Measurements from ENCODE around the gene RRAGD. TPM values are rescaled to one million over a fixed set of nuclear protein-coding genes. Genes with fewer than 3 reads are reported as not detected.

Gene RRAGD, protein sequence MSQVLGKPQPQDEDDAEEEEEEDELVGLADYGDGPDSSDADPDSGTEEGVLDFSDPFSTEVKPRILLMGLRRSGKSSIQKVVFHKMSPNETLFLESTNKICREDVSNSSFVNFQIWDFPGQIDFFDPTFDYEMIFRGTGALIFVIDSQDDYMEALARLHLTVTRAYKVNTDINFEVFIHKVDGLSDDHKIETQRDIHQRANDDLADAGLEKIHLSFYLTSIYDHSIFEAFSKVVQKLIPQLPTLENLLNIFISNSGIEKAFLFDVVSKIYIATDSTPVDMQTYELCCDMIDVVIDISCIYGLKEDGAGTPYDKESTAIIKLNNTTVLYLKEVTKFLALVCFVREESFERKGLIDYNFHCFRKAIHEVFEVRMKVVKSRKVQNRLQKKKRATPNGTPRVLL
- 62.9 TPM for total RNA-seq
- long read RNA-seq, full-length matches to known transcripts, result 61 of 79 reads
- long read RNA-seq, partial matches to known transcripts, result 2 of 79 reads
- long read RNA-seq, other reads (novel, unspliced or antisense), result 16 of 79 reads

DNA sequence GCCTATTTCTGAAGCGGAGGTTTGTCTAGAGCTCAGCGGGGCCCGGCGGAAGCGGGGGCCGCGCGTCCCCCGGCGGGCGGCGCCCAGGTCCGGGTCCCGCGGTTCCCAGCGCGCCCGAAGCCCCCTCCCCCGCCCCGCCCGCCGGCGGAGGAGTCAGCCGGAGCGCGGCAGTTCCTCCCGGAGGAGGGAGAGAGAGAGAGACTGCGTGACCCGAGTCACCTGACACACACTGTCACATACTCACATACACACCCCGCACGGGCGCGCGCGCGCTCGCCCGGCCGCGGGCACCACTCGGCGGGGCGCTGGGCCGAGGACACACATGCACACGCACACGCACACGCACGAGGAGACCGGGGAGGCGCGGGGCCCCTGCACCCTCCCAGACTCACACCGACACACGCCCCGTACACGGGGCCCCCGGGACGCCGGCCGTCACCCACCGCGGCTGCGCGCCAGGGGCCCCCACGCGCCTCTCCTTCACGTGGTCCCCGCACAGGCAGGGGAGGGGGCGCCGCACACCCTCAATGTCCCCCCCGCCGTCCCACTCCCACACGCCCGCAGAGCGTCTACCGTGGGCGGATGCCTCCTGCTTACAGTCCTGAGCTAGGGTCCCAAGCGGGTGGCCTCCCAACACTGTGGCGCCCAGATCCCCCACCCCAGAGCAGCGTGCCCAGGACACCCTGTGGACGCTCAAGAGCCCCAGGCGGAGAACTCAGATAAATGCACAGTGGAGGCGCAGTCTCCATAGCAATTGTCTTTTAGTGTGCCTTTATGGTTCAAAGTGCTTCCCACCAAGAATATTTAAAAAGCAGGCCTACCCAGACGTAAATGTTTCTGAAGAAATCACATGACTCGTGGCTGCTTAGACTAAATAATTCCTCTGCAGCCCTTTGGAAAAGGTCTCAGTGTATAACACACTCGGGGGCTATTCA is at the start of gene RRAGD:
RRAGD (minus strand) TSS at position 203 of the 935 bp plus-strand sequence. CDS start 280 bp downstream, outside the sequence.
- Histone ChIP-seq H3K36me3 (no peaks in the 10 kb centered on the region), H3K27me3 (ENCODE audit: low read depth) (no peaks in the 10 kb centered on the region), H3K27ac (peak within 1 kb of the TSS; percentile 77), H3K4me3 (peak within 1 kb of the TSS; percentile 81), H3K4me1 (peaks cover 18% of the 10 kb centered on the region), H3K9me3 (no peaks in the 10 kb centered on the region)
- ATAC-seq, result peak; percentile 92 to 93
- TF ChIP-seq, protein P1, sequence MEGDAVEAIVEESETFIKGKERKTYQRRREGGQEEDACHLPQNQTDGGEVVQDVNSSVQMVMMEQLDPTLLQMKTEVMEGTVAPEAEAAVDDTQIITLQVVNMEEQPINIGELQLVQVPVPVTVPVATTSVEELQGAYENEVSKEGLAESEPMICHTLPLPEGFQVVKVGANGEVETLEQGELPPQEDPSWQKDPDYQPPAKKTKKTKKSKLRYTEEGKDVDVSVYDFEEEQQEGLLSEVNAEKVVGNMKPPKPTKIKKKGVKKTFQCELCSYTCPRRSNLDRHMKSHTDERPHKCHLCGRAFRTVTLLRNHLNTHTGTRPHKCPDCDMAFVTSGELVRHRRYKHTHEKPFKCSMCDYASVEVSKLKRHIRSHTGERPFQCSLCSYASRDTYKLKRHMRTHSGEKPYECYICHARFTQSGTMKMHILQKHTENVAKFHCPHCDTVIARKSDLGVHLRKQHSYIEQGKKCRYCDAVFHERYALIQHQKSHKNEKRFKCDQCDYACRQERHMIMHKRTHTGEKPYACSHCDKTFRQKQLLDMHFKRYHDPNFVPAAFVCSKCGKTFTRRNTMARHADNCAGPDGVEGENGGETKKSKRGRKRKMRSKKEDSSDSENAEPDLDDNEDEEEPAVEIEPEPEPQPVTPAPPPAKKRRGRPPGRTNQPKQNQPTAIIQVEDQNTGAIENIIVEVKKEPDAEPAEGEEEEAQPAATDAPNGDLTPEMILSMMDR (IDR thresholded peaks at IDR 0.05), result no peak
- intact Hi-C loops (cut with DNase I), result no loop called here
- DNase-seq, result peak; percentile 88

DNA sequence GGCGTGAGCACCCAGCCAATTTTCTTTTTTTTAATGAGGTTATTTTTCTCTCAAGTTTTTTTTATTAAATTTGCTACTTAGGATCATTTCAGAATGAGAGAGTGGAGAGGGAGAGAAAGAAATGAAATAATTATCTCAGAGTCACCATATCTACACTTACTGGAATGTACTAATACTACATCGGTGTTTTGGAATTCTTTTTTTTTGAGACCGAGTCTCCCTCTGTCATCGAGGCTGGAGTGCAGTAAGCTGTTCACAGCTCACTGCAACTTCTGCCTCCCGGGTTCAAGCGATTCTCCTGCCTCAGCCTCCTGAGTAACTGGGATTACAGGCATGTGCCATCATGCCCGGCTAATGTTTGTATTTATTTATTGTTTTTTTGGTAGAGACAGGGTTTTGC is 48.6 kb upstream of the RRAGD start:
- intact Hi-C loops (cut with DNase I), result no loop called here
- Histone ChIP-seq H3K27ac (no peak overlapping the region), H3K9me3 (no peaks in the 10 kb centered on the region), H3K27me3 (ENCODE audit: low read depth) (no peaks in the 10 kb centered on the region), H3K4me1 (no peaks in the 10 kb centered on the region), H3K36me3 (no peaks in the 10 kb centered on the region), H3K4me3 (no peak overlapping the region)
- no peak for DNase-seq
- no peak for ATAC-seq
- TF ChIP-seq, protein P1 (IDR thresholded peaks at IDR 0.05), result no peak

DNA sequence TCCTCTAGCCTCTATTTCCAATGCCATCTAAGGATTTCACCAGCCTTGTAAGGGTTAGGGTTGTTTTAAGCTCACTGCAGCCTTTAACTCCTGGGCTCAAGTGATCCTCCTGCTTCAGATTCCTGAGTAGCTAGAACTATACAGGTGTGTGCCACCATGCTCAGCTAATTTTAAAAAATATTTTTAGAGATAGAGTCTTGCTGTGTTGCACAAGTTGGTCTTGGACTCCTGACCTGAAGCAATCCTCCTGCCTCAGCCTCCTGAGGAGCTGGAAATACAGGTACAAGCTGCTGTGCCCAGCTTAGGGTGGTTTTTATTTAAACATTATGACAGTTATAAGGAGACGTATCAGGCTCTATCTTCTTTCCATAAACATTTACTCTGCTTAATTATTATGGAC is 47.4 kb upstream of the RRAGD start:
- ATAC-seq (no peak), DNase-seq (no peak)
- Histone ChIP-seq H3K4me3 (no peak overlapping the region), H3K9me3 (no peaks in the 10 kb centered on the region), H3K4me1 (no peaks in the 10 kb centered on the region), H3K27ac (no peak overlapping the region), H3K36me3 (no peaks in the 10 kb centered on the region), H3K27me3 (ENCODE audit: low read depth) (no peaks in the 10 kb centered on the region)
- intact Hi-C loops (cut with DNase I), result no loop called here
- TF ChIP-seq, protein P1 (IDR thresholded peaks at IDR 0.05), result no peak

DNA sequence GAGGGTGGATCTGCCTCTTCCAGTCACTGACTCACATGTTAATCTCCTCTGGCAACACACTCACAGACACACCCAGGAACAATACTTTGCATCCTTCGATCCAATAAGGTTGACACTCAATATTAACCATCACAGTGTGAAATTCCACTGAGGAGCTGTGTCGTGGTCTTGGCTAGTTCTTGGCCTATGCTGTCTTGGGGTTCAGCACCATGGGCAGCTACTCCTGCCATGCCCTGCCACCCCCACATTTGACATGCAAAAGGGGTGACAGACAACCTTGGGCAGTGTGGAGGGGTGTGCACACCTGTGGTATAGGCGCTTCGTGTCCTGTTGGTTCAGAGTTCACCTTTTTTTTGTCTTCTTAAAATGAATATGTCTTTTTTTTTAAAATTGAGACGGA is 46.6 kb upstream of the RRAGD start:
- TF ChIP-seq, protein P1 (IDR thresholded peaks at IDR 0.05), result no peak
- ATAC-seq (no peak), DNase-seq (no peak)
- Histone ChIP-seq H3K4me1 (no peaks in the 10 kb centered on the region), H3K27ac (no peak overlapping the region), H3K36me3 (no peaks in the 10 kb centered on the region), H3K27me3 (ENCODE audit: low read depth) (no peaks in the 10 kb centered on the region), H3K9me3 (no peaks in the 10 kb centered on the region), H3K4me3 (no peak overlapping the region)
- intact Hi-C loops (cut with DNase I), result no loop called here

DNA sequence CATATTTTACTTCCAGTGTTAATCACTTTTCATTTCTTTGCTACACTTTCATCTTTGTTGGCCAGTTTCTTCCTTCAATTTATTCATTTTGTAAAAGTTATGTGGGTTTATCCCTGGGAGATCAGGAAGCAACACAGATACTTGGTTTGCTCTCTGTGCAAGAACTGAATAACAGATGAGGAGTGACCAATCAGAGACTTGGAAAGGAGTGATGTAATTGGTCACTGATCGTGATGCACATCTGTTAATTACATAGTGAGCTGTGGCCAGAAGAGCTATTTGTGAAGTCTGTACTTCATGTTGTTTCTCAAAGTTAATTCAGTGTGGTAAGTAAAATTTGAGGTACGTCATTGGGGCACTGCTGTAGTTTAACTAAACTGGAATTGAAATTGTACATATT is 42.2 kb upstream of the RRAGD start:
- no peaks in the 10 kb centered on the region for H3K27me3 ChIP-seq (ENCODE audit: low read depth)
- H3K9me3 ChIP-seq, result no peaks in the 10 kb centered on the region
- no peaks in the 10 kb centered on the region for H3K4me1 ChIP-seq
- DNase-seq (no peak), ATAC-seq (no peak)
- TF ChIP-seq, protein P1 (IDR thresholded peaks at IDR 0.05), result no peak
- H3K27ac ChIP-seq, result no peak overlapping the region
- intact Hi-C loops (cut with DNase I), result no loop called here
- H3K4me3 ChIP-seq, result no peak overlapping the region
- H3K36me3 ChIP-seq, result no peaks in the 10 kb centered on the region
